G401.6 (cell line): ENCODE results near the gene ZP3.
A peak's percentile ranks its signal among the peaks of the same experiment; 100 is the strongest.
"Not testable (repeated sequence)": the region's sequence is repeated elsewhere in the genome, so short reads cannot be mapped to it uniquely, and the experiment has no call there.

ENCODE experiments used
- FAIRE-seq: peaks from 2 replicates; lab custom pipeline; 2012; peaks lifted over from hg19 to GRCh38; lab: Jason Lieb, UNC

Gene ZP3

GRCh38 chr7:76424413-76425111 is at the start of gene ZP3:
TSS of gene ZP3 (plus strand) at chr7:76424950. CDS start at chr7:76424965, 15 bp downstream.
- FAIRE-seq = no peak

GRCh38 chr7:76375251-76375650 is 49.5 kb upstream of the ZP3 start:
- no peak for FAIRE-seq

GRCh38 chr7:76377186-76377918 is 47.4 kb upstream of the ZP3 start:
- FAIRE-seq = no peak

DNA sequence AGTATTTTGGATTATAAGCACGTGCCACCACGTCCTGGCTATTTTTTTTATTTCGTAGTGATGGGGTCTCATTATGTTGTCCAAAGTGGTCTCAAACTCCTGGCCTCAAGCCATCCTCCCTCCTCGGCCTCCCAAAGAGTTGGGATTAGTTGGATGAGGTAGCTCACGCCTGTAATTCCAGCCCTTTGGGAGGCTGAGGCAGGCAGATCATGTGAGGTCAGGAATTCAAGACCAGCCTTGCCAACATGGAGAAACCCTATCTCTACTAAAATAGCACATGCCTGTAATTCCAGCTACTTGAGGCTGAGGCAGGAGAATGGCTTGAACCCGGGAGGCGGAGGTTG is 44.2 kb upstream of the ZP3 start:
- FAIRE-seq = no peak

GRCh38 chr7:76381814-76382213 is 42.9 kb upstream of the ZP3 start:
- no peak for FAIRE-seq

GRCh38 chr7:76383089-76383944 is 41.4 kb upstream of the ZP3 start:
- no peak for FAIRE-seq

DNA sequence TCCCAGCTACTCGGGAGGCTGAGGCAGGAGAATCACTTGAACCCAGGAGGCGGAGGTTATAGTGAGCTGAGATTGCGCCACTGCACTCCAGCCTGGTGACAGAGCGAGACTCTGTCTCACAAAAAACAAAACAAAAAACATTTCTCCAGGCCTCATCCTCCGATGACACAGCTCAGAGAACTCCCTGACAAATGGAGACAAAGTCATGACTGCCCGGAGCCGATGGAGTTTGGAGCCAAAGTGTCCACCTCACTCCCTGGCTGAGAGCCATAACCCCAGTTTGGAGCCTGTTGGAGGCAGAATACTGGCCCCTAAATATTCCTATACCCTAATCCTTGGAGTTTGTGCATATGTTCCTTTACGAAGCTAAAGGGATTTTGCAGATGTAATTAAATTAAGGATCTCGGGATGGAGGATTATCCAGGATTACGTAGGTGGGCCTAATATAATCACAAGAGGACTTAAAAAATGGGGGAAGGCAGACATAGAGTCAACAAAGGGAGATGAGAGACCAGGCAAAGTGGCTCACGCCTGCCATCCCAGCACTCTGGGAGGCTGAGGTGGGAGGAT is 38.0 kb upstream of the ZP3 start:
- FAIRE-seq = no peak

DNA sequence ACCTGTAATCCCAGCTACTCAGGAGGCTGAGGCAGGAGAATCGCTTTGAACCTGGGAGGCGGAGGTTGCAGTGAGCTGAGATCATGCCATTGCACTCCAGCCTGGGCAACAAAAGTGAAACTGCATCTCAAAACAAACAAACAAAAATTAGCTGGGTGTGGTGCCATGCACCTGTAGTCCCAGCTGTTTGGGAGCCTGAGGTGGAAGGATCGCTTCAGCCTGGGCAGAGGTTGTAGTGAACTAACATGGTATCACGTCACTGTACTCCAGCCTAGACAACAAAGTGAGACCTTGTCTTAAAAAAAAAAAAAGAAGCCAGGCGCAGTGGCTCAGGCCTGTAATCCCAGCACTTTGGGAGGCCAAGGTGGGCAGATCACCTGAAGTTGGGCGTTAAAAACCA is 37.0 kb upstream of the ZP3 start:
- not testable (repeated sequence) for FAIRE-seq

GRCh38 chr7:76390092-76390491 is 34.7 kb upstream of the ZP3 start:
- no peak for FAIRE-seq

GRCh38 chr7:76392531-76393115 is 32.1 kb upstream of the ZP3 start:
- FAIRE-seq = no peak

DNA sequence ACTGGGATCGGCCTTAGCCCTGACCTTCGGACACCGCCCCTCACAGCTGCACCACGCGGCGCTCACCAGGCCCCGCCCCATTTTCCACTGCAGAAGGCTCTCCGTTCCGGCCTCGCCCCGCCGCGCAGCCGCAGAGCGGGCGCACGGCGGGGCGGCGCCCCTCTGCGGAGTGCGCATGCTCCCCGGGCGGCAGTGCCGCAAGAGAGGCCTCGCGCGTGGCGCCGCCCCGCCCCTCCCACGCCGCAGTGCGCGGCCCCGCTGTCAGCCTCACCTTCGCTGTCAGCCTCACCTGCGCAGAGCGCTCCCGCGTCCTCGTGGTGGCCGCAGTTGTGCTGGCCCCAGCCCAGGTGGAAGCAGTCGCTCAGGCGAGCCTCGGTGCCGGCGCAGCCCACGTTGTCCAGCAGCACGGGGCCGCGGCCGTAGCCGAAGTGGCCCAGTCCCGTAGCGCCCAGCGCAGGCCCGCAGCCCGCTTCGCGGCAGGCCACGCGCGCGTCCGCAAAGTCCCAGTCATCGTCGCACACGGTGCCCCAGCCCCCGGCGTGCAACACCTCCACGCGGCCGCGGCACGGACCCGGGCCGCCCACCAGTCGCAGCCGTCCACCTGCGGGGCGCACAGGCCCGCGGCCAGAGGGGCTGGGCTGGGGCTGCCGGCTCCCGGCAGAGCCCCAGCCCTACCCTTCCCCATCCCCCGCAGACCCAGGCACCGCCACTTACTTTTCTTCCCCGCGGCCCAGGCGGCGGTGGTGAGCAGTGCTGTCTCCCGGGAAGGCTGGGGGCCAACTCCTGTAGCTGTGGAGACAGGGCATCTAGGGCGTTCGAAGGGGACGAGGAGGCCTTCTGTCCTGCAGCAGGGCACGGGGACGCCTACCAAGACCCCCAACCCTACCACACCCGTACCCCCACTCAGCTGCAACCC is 31.4 kb upstream of the ZP3 start:
- FAIRE-seq = no peak

GRCh38 chr7:76394957-76395356 is 29.8 kb upstream of the ZP3 start:
- FAIRE-seq = no peak

DNA sequence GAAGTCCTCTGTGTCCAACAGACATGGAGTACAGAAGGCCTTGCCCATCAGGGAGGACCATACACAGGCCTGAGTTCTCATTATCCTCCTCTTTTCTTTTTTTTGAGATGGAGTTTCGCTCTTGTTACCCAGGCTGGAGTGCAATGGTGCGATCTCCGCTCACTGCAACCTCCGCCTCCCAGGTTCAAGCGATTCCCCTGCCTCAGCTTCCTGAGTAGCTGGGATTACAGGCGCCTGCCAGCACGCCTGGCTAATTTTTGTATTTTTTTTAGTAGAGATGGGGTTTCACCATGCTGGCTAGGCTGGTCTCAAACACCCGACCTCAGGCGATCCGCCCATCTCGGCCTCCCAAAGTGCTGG is 29.2 kb upstream of the ZP3 start:
- not testable (repeated sequence) for FAIRE-seq

GRCh38 chr7:76395965-76396726 is 28.6 kb upstream of the ZP3 start:
- FAIRE-seq = peak; percentile 98

GRCh38 chr7:76396864-76397263 is 27.9 kb upstream of the ZP3 start:
- no peak for FAIRE-seq

- FAIRE-seq = no peak
Observed at GRCh38 chr7:76397409-76398183, 27.2 kb upstream of the ZP3 start.

DNA sequence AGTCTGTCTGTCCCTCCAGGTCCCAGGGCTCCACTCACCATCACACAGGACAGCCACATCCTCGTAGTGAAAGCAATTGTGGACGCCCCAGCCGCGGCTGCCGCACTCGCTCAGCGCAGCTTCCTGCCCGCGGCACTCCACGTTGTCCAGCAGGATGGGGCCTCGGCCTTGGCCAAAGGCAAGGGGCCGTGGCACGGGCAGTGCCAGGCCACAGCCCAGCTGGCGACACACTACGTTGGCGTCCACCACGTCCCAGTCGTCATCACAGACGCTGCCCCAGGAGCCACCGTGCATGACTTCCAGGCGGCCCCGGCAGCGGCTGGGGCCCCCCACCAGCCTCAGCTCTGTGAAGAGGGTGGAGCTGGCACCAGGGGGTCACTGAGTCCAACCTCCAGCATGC is 24.5 kb upstream of the ZP3 start:
- no peak for FAIRE-seq

- FAIRE-seq = not testable (repeated sequence)
Observed at GRCh38 chr7:76403097-76403496, 21.7 kb upstream of the ZP3 start.

GRCh38 chr7:76403780-76404494 is 20.8 kb upstream of the ZP3 start:
- no peak for FAIRE-seq
